OCI-LY1 (cell line): ENCODE data around the gene RNF151.
A peak's percentile ranks its signal among the peaks of the same experiment; 100 is the strongest.

Source experiments
- H2AFZ ChIP-seq: fragments of 200-600 bp; sonication (generic), shearing (Covaris generic); 2 replicates; pipeline ENCODE4 v1.6.0; 2014; ENCODE audit warnings: antibody characterized with exemption, mild to moderate bottlenecking, low read length
- H3F3A ChIP-seq: fragments of 200-600 bp; sonication (generic), shearing (Covaris generic); 2 replicates; pipeline ENCODE4 v1.6.0; 2014; ENCODE audit warnings: mild to moderate bottlenecking, antibody characterized with exemption, low read length, moderate library complexity; ENCODE audit not compliant: insufficient read depth
- H3K27ac ChIP-seq: fragments of 200-600 bp; sonication (generic); 2 replicates; pipeline ENCODE4 v1.5.1; 2014; ENCODE audit warnings: low read length, mixed run types, mild to moderate bottlenecking, low read depth; ENCODE audit not compliant: poor library complexity, severe bottlenecking
- H3K27me3 ChIP-seq: fragments of 200-600 bp; sonication (generic); 2 replicates; pipeline ENCODE4 v1.6.0; 2014; ENCODE audit warnings: antibody characterized with exemption, mild to moderate bottlenecking, low read length, moderate library complexity; ENCODE audit not compliant: insufficient read depth
- H3K36me3 ChIP-seq: fragments of 200-600 bp; sonication (generic); 2 replicates; pipeline ENCODE4 v1.6.1; 2014; ENCODE audit warnings: mild to moderate bottlenecking, antibody characterized with exemption, low read length, moderate library complexity, mixed read lengths; ENCODE audit not compliant: insufficient read depth
- H3K4me1 ChIP-seq: fragments of 200-600 bp; sonication (generic); 2 replicates; pipeline ENCODE4 v1.5.1; 2014; ENCODE audit warnings: mild to moderate bottlenecking, low read length, moderate library complexity; ENCODE audit not compliant: insufficient read depth, severe bottlenecking
- H3K4me2 ChIP-seq: fragments of 200-600 bp; sonication (generic), shearing (Covaris generic); 2 replicates; pipeline ENCODE4 v1.6.1; 2014; ENCODE audit warnings: low read length
- H3K4me3 ChIP-seq: fragments of 200-600 bp; sonication (generic); 2 replicates; pipeline ENCODE4 v1.5.1; 2014; ENCODE audit warnings: low read length, low read depth, mild to moderate bottlenecking, mixed read lengths; ENCODE audit not compliant: poor library complexity, severe bottlenecking
- H3K79me2 ChIP-seq: fragments of 200-600 bp; shearing (Covaris generic); 2 replicates; pipeline ENCODE4 v1.6.1; 2016; ENCODE audit warnings: mixed run types, low read length, mixed read lengths; ENCODE audit not compliant: insufficient read depth
- H3K9ac ChIP-seq: fragments of 200-600 bp; sonication (generic), shearing (Covaris generic); 2 replicates; pipeline ENCODE4 v1.6.1; 2014; ENCODE audit warnings: mild to moderate bottlenecking, low read length, mixed read lengths
- H3K9me2 ChIP-seq: fragments of 200-600 bp; sonication (generic), shearing (Covaris generic); 2 replicates; pipeline ENCODE4 v1.6.1; 2014; ENCODE audit warnings: low read depth, mild to moderate bottlenecking, low read length, mixed read lengths
- H3K9me3 ChIP-seq: fragments of 200-600 bp; shearing (Covaris generic); 2 replicates; pipeline ENCODE4 v1.6.1; 2014; ENCODE audit warnings: low read length, mixed read lengths
- H4K20me1 ChIP-seq: fragments of 200-600 bp; sonication (generic), shearing (Covaris generic); 2 replicates; pipeline ENCODE4 v1.6.0; 2016; ENCODE audit warnings: mild to moderate bottlenecking, low read length; ENCODE audit not compliant: insufficient read depth
- EZH2 ChIP-seq: fragments of 200-600 bp; sonication (generic), shearing (Covaris generic); IDR thresholded peaks from 2 replicates; pipeline ENCODE4 v1.8.0; 2017; ENCODE audit warnings: borderline replicate concordance, mixed run types, mild to moderate bottlenecking, antibody characterized with exemption, low read length, moderate library complexity, mixed read lengths
- TF ChIP-seq, protein P1 (sequence below): fragments of 200-600 bp; sonication (generic), shearing (Covaris generic); IDR thresholded peaks from 2 replicates; pipeline ENCODE4 v1.5.1; 2017; ENCODE audit warnings: mild to moderate bottlenecking, antibody characterized with exemption, low read length, moderate library complexity, mixed read lengths

RNF151 gene

DNA sequence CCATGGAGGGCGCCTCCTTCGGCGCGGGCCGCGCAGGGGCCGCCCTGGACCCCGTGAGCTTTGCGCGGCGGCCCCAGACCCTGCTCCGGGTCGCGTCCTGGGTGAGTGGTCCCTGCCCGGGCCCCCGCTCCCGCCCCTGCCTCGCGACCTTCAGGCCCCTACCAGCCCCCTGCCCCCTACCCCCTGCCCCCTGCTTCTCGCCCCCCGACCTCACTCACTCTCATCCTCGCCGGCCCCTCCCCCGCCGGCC is 23.4 kb downstream of the RNF151 start:
- no peaks in the 10 kb centered on the region for H3K9me3 ChIP-seq

DNA sequence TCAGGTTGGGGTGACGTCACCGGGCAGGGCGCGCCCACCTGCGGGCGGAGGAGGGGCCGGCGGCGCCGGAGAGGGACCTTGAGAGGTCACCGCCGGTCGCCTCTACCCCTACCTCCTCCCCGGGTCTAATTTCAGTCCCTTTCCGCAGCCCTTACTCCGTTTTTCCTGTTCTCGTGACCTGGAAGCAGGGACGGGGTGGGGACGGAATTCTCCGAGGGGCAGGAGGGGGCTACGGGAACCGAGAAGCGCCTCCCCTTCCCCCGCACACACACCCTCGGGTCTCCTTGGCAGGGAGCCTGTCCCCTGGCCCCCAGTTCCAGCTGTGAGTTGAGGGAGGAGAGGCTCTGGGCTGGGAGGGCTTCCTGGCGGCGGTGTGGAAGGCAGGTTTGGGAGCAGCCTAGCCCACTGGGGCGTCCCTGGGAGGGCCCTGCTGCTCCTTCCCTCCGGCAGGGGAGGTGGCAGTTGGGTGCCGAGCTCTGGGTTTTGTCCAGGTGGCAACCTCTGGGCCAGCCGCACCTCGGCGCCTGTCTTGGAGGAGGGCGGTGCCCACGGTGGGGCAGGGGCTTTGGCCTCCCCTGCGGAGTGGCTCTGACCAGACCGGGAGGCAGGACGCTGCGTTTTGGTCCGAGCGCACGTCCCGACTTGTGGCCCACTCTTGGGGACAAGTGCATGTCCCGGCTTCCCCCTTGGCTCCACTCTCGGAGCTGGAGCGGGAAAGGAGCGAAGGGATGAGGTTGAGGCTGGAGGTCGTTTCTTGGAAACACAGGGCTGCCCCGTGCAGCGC is 23.9 kb downstream of the RNF151 start:
- Histone ChIP-seq H2AFZ (no peak overlapping the region), H3F3A (no peaks in the 10 kb centered on the region; the same call in 1 of the 2 replicates), H4K20me1 (no peaks in the 10 kb centered on the region), H3K36me3 (peaks cover 16% of the 10 kb centered on the region), H3K79me2 (no peaks in the 10 kb centered on the region), H3K27ac (no peak overlapping the region), H3K9me3 (no peaks in the 10 kb centered on the region), H3K4me2 (peak overlapping the region; percentile 68), H3K9ac (peak overlapping the region; percentile 36; the same call in 1 of the 2 replicates), H3K4me1 (peaks cover 29% of the 10 kb centered on the region), H3K4me3 (peak overlapping the region; percentile 60), H3K27me3 (peaks cover 6% of the 10 kb centered on the region; the same call in 1 of the 2 replicates), H3K9me2 (no peaks in the 10 kb centered on the region)
- TF ChIP-seq EZH2, result no peak
- TF ChIP-seq, protein P1, sequence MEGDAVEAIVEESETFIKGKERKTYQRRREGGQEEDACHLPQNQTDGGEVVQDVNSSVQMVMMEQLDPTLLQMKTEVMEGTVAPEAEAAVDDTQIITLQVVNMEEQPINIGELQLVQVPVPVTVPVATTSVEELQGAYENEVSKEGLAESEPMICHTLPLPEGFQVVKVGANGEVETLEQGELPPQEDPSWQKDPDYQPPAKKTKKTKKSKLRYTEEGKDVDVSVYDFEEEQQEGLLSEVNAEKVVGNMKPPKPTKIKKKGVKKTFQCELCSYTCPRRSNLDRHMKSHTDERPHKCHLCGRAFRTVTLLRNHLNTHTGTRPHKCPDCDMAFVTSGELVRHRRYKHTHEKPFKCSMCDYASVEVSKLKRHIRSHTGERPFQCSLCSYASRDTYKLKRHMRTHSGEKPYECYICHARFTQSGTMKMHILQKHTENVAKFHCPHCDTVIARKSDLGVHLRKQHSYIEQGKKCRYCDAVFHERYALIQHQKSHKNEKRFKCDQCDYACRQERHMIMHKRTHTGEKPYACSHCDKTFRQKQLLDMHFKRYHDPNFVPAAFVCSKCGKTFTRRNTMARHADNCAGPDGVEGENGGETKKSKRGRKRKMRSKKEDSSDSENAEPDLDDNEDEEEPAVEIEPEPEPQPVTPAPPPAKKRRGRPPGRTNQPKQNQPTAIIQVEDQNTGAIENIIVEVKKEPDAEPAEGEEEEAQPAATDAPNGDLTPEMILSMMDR, result no peak

More for the DNA sequence above, 23.4 kb downstream of the RNF151 start:
- TF ChIP-seq EZH2, result no peak
- TF ChIP-seq, protein P1, result no peak
- Histone ChIP-seq H3K27me3 (peaks cover 6% of the 10 kb centered on the region; the same call in 1 of the 2 replicates), H3K9ac (no peak overlapping the region), H2AFZ (no peak overlapping the region), H3K27ac (no peak overlapping the region), H4K20me1 (no peaks in the 10 kb centered on the region), H3K36me3 (peaks cover 13% of the 10 kb centered on the region), H3K9me2 (no peaks in the 10 kb centered on the region), H3K4me3 (peak overlapping the region; percentile 60), H3K4me1 (peaks cover 34% of the 10 kb centered on the region), H3K4me2 (peak overlapping the region; percentile 68), H3F3A (no peaks in the 10 kb centered on the region; the same call in 1 of the 2 replicates), H3K79me2 (no peaks in the 10 kb centered on the region)

DNA sequence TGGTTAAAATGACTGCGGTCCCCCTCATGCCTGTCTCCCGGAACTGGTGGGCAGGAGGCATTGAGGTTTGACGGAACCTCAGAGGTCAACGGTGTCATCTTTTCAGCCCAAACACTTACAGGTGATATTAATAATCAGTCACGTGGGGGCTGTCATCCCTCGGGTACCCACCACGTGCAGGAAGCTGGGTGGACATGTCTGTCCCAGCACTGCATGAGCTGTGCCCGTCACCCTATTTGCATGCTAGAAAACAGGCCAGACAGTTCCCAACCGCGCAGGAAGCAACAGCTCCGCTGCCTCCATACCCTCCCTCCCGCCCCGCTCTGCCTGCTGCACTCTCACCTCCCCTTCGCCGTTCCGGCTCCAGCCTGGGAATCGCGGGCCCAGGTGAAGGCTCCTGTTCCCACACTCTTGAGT is 24.5 kb downstream of the RNF151 start:
- H3K9ac ChIP-seq, result peak overlapping the region; percentile 61

More for the DNA sequence above, 24.5 kb downstream of the RNF151 start:
- Histone ChIP-seq H3F3A (no peaks in the 10 kb centered on the region; the same call in 1 of the 2 replicates), H3K4me2 (peak overlapping the region; percentile 68), H3K4me1 (peaks cover 29% of the 10 kb centered on the region), H3K4me3 (peak overlapping the region; percentile 60), H2AFZ (no peak overlapping the region), H3K9me3 (no peaks in the 10 kb centered on the region), H3K27ac (peak overlapping the region; percentile 48), H3K27me3 (peaks cover 6% of the 10 kb centered on the region; the same call in 1 of the 2 replicates), H4K20me1 (no peaks in the 10 kb centered on the region), H3K36me3 (peaks cover 12% of the 10 kb centered on the region), H3K79me2 (no peaks in the 10 kb centered on the region), H3K9me2 (no peaks in the 10 kb centered on the region)
- no peak for TF ChIP-seq EZH2
- TF ChIP-seq, protein P1, result no peak
